Activated CD4-positive, alpha-beta T cell treated with anti-CD3 and anti-CD28 coated beads, Interleukin-2, amount 10 ng/mL, durations not matched to agents 7 days and 5 days (primary cell): ENCODE data around the gene HMGXB4. TPM values are rescaled to one million over a fixed set of nuclear protein-coding genes. Genes with fewer than 3 reads are reported as not detected.

Source experiments
- CTCF ChIA-PET: fragments of 350-600 bp; sonication (Branson Sonifier 250); formaldehyde crosslinking; loops from one replicate; lab custom pipeline; 2021; ENCODE audit warnings: antibody characterized with exemption; lab: Charles Lee
- POLR2A ChIA-PET: fragments of 350-600 bp; sonication (Branson Sonifier 250); formaldehyde crosslinking; loops from one replicate; lab custom pipeline; 2021; ENCODE audit warnings: antibody characterized with exemption; lab: Charles Lee
- DNase-seq: peaks from one replicate; pipeline ENCODE4 v3.0.0-alpha.2; 2020
- H3K27ac Mint-ChIP-seq: one replicate; pipeline ENCODE4 v1.8.0; 2021; ENCODE audit warnings: mild to moderate bottlenecking, moderate library complexity, mixed read lengths
- H3K27me3 Mint-ChIP-seq: one replicate; pipeline ENCODE4 v1.8.0; 2021; ENCODE audit warnings: mixed read lengths
- H3K36me3 Mint-ChIP-seq: one replicate; pipeline ENCODE4 v1.8.0; 2021; ENCODE audit warnings: low read depth, mixed read lengths
- H3K4me1 Mint-ChIP-seq: one replicate; pipeline ENCODE4 v1.8.0; 2021; ENCODE audit warnings: mixed read lengths
- H3K4me3 Mint-ChIP-seq: one replicate; pipeline ENCODE4 v1.8.0; 2021; ENCODE audit warnings: mild to moderate bottlenecking, moderate library complexity, mixed read lengths
- H3K9me3 Mint-ChIP-seq: one replicate; pipeline ENCODE4 v1.8.0; 2021; ENCODE audit warnings: mixed read lengths
- microRNA-seq: library from miRNA; unstranded; fragments of <30 nt; microRNA quantifications from one replicate; pipeline ENCODE4 v1.2.0, GENCODE V29; 2021; ENCODE audit warnings: borderline microRNAs expressed, borderline replicate concordance
- total RNA-seq, 2 experiments: library from RNA; stranded (reverse); gene quantifications; one replicate each; pipeline ENCODE4 v1.2.3, GENCODE V29; 2021

Gene HMGXB4
- total RNA-seq, 2 experiments from 2014 or later, result 32.2 to 35.5 TPM

DNA sequence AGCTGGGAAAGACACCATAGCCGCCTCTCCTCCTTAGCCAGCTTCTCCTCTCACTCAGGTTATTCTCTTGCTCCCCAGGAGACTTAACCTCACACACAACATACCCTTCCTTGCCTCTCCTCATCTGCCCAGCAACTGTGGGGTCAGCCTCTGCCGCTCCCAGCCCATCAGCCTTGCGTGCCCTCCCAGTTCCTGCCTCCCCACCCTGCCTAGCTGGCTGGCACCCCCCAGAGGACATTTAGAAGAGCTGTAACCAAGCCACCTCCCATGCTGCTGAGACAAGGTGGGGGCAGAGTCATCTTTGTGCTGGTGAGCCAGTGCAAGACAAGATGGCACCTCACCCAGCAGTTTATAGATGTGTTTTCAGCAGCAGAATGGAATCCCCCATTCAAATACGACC lies 80.6 kb downstream of the HMGXB4 start:
- Mint-ChIP-seq H3K27ac (no peak overlapping the region), H3K27me3 (no peaks in the 10 kb centered on the region), H3K9me3 (no peaks in the 10 kb centered on the region), H3K4me1 (peaks cover 26% of the 10 kb centered on the region), H3K4me3 (no peak overlapping the region), H3K36me3 (peaks cover 11% of the 10 kb centered on the region)
- ChIA-PET CTCF (interaction anchor here (0.9 to 1.5 kb wide), 2 partner anchors 12 to 24 kb away, joined by 3 read pairs; no protein-coding TSS in a partner anchor), POLR2A (no interaction called here)
- no peak for DNase-seq

DNA sequence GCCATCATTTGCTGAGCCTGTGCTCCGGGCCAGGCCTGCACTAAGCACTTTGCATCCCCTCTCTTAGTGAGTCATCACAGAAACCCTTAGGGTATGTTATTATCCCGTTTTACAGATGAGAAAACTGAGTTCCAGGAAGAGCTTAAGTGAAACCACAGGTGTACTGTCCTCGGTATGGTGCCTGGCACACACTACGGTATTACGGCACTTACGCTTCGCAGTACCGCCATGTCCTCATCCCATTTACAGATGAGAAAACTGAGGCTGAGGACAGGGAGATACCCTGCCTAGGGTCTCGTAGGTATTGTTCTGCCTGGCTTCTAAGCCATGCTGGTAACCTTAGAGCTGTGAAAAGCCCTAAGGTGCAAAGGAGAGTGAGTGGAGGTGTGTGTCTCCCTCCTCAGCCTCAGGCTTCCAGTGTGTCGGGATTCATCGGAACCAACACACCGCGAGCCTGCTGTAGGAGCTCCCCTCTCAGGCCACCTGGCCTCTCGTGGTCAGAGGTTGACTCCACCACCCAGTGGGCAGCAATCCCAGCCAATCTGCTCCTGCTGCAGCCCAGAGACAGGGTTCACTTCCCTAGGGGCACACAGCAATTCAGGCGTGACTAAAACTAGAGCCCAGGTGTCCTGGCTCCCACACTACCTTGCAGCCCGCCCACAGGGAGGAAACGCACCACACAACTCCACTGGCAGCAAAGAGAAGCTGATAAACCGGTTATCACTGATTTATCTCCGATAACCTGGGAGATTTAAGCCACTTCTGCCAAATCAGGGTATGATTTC lies 84.0 kb downstream of the HMGXB4 start:
- DNase-seq, result no peak
- Mint-ChIP-seq H3K4me1 (peaks cover 2% of the 10 kb centered on the region), H3K36me3 (peaks cover 9% of the 10 kb centered on the region), H3K9me3 (no peaks in the 10 kb centered on the region), H3K4me3 (no peak overlapping the region), H3K27ac (no peak overlapping the region), H3K27me3 (no peaks in the 10 kb centered on the region)
- CTCF ChIA-PET, result no interaction called here
- POLR2A ChIA-PET, result no interaction called here

GRCh38 chr22:35342390-35342789 lies 85.1 kb downstream of the HMGXB4 start:
- Mint-ChIP-seq H3K9me3 (no peaks in the 10 kb centered on the region), H3K36me3 (peaks cover 9% of the 10 kb centered on the region), H3K4me1 (no peaks in the 10 kb centered on the region), H3K4me3 (no peak overlapping the region), H3K27ac (no peak overlapping the region), H3K27me3 (no peaks in the 10 kb centered on the region)
- ChIA-PET POLR2A (no interaction called here), CTCF (no interaction called here)
- no peak for DNase-seq

DNA sequence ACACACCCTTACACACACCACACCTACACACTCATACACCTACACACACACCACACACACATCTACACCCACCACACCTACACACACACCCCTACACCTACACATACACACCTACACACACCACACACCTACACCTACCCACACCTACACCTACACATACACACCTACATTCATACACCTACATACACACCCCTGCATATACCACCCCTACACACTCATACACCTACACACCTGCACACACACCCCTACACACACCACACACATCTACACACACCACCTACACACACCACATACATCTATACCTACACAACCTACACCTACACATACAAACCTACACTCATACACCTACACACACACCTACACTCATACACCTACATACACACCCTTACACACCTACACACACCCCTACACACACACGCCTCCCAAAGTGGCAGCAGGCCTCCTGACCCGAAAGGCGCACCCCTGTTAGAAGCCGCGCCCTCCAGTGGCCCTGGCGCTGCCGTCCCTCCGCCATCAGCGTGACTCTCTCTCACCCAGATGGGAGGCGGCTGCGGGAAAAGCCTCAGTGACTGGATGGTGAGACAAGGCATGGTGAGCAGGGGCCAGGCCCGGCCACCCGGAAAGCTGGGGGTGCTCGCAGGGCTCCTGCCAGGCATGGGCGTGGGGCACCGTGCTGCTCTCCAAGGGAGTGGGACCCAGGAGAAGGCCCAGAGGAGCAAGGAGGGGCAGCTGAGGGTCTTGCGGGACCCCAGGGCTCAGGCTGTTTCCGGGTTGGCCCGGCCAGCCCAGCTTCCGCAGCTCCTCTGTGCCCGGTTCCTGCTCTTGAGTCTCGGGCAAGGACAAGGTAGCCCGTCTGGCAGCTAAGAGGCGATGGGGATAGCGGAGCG lies 86.6 kb downstream of the HMGXB4 start:
- CTCF ChIA-PET, result interaction anchor here (0.6 to 1.0 kb wide), 3 partner anchors 8 to 283 kb away, joined by 3 read pairs; no protein-coding TSS in a partner anchor
- H3K36me3 Mint-ChIP-seq, result peaks cover 9% of the 10 kb centered on the region
- no peaks in the 10 kb centered on the region for H3K27me3 Mint-ChIP-seq
- POLR2A ChIA-PET, result no interaction called here
- no peak overlapping the region for H3K27ac Mint-ChIP-seq
- no peaks in the 10 kb centered on the region for H3K4me1 Mint-ChIP-seq
- no peak for DNase-seq
- H3K9me3 Mint-ChIP-seq, result no peaks in the 10 kb centered on the region
- no peak overlapping the region for H3K4me3 Mint-ChIP-seq

DNA sequence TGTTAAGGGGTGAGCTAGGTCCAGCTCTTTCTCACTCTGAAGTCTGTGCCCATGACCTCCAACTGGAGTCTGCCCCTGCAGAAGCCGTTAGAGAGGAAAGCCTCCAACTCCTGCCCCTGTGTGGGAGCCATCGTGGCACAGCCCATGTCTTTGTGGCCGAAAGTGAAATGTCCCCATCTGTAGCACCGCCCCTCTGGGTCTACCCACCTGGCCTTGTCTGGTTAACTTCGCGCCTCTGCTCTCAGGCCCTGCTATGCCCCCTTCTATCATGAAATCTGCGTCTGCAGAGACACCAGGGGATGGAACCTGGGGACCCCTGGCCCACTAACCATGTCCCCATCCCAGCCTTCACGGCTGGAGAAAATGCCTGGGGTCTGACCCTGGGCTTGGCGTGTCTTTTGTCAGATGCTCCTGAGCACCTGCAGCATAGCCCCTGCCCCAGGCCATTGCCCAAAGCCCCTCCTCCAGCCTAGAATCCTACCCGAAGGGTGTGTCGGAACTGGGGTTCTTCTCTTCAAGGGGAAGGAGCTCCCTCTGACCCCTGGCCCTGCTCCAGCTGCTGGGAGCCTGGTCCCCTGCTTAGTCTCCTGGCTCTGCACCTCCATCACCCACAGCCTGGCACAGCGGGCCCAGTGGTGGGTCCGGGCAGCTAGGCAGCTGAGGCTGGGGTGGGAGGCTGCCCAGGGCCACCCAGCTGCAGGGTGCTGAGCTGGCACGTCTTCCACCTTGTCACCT lies 87.8 kb downstream of the HMGXB4 start:
- Mint-ChIP-seq H3K36me3 (peaks cover 6% of the 10 kb centered on the region), H3K4me1 (no peaks in the 10 kb centered on the region), H3K9me3 (no peaks in the 10 kb centered on the region), H3K27me3 (no peaks in the 10 kb centered on the region), H3K4me3 (no peak overlapping the region), H3K27ac (no peak overlapping the region)
- ChIA-PET POLR2A (no interaction called here), CTCF (interaction anchor here (0.8 to 1.2 kb wide), 3 partner anchors 10 to 25 kb away, joined by 3 read pairs; no protein-coding TSS in a partner anchor)
- no peak for DNase-seq

Small RNA genes lying within 50 kb of the gene (microRNA-seq; reads per million reads assigned to microRNA genes)
- gene MIR3909 (5.5 reads per million, percentile 28 among the genes with 10 or more reads in this experiment), gene MIR6069 (not detected)

Other genes starting within 250 kb of the HMGXB4 start
- gene ISX, start 191.3 kb upstream of the HMGXB4 start, total RNA-seq, result not detected
- 10 to 100 TPM; 30.0 to 37.8 TPM for gene TOM1, start 42.4 kb downstream of the HMGXB4 start, total RNA-seq
- gene HMOX1, start 123.6 kb downstream of the HMGXB4 start, total RNA-seq, result under 1 TPM; 0.31 to 0.32 TPM
- 100 to 1,000 TPM; 208 to 233 TPM for gene MCM5, start 142.6 kb downstream of the HMGXB4 start, total RNA-seq